H1 (cell line): ENCODE data around the gene SLC34A1. TPM values are rescaled to one million over a fixed set of nuclear protein-coding genes. Genes with fewer than 3 reads are reported as not detected.

Experiments
- CTCF ChIA-PET: fragments of 300-600 bp; sonication (Branson Sonifier 250); formaldehyde crosslinking; loops from one replicate; lab custom pipeline; 2021; ENCODE audit not compliant: partially characterized antibody; lab: Charles Lee
- POLR2A ChIA-PET: fragments of 300-600 bp; sonication (Branson Sonifier 250); formaldehyde crosslinking; loops from one replicate; lab custom pipeline; 2021; ENCODE audit warnings: inconsistent platforms; ENCODE audit not compliant: partially characterized antibody; lab: Charles Lee
- DNase-seq, 2 experiments: peaks; one replicate each; pipeline versions ENCODE4 v3.0.0 to v3.0.0-alpha.2; 2010 to 2022; ENCODE audit warnings: low spot score in 2 of 2, low read depth in 1 of 2, mixed read lengths in 1 of 2
- FAIRE-seq: peaks from 2 replicates; lab custom pipeline; 2011; peaks lifted over from hg19 to GRCh38; lab: Jason Lieb, UNC
- H2AFZ ChIP-seq: 2 replicates; pipeline ENCODE4 v1.8.1; 2012; ENCODE audit warnings: low read length, inconsistent platforms
- H2AK5ac ChIP-seq: 2 replicates; pipeline ENCODE4 v1.6.1; 2013; ENCODE audit warnings: low read depth, low read length
- H2BK120ac ChIP-seq: replicated peaks from 2 replicates; pipeline ENCODE3; 2013; ENCODE audit warnings: low read depth, low read length, inconsistent platforms
- H2BK12ac ChIP-seq: 2 replicates; pipeline ENCODE4 v1.6.1; 2013; ENCODE audit warnings: low read depth, low read length
- H2BK15ac ChIP-seq: 2 replicates; pipeline ENCODE4 v1.6.1; 2013; ENCODE audit warnings: low read length
- H2BK20ac ChIP-seq: 2 replicates; pipeline ENCODE4 v1.6.1; 2013; ENCODE audit warnings: low read length
- H2BK5ac ChIP-seq: 2 replicates; pipeline ENCODE4 v1.6.1; 2013; ENCODE audit warnings: low read depth, low read length
- H3K14ac ChIP-seq: 2 replicates; pipeline ENCODE4 v1.6.1; 2013; ENCODE audit warnings: inconsistent platforms; ENCODE audit not compliant: insufficient read length
- H3K18ac ChIP-seq: 2 replicates; pipeline ENCODE4 v1.6.1; 2013; ENCODE audit warnings: low read length; ENCODE audit errors: extremely low read depth
- H3K23ac ChIP-seq: 2 replicates; pipeline ENCODE4 v1.6.1; 2013; ENCODE audit warnings: inconsistent platforms; ENCODE audit not compliant: insufficient read length
- H3K23me2 ChIP-seq: 2 replicates; pipeline ENCODE4 v1.6.1; 2013; ENCODE audit warnings: low read depth, low read length
- H3K27ac ChIP-seq: 2 replicates; pipeline ENCODE4 v1.6.1; 2011; ENCODE audit warnings: low read depth, low read length, inconsistent platforms
- H3K27me3 ChIP-seq, 4 experiments: replicated peaks in 1 of 4; 1 replicate in 1 of 4; 2 replicates in 3 of 4; pipeline versions ENCODE4 v1.6.1 to v1.8.1; 2011 to 2013; ENCODE audit warnings: low read length in 3 of 4, mild to moderate bottlenecking in 3 of 4, inconsistent platforms in 2 of 4, mixed read lengths in 2 of 4, moderate library complexity in 1 of 4; ENCODE audit not compliant: control insufficient read depth in 3 of 4, insufficient read depth in 3 of 4; ENCODE audit errors: extremely low read depth in 1 of 4
- H3K36me3 ChIP-seq, 4 experiments: 2 replicates each; pipeline versions ENCODE4 v1.6.1 to v1.8.1; 2011 to 2013; ENCODE audit warnings: mild to moderate bottlenecking in 4 of 4, low read length in 3 of 4, moderate library complexity in 2 of 4, control low read depth in 1 of 4, inconsistent platforms in 1 of 4; ENCODE audit not compliant: insufficient read depth in 4 of 4, control insufficient read depth in 2 of 4
- H3K4ac ChIP-seq: replicated peaks from 2 replicates; pipeline ENCODE3; 2013; ENCODE audit warnings: low read length, low read depth, mixed read lengths, inconsistent platforms; ENCODE audit not compliant: insufficient read length
- H3K4me1 ChIP-seq, 4 experiments: replicated peaks in 1 of 4; 1 replicate in 1 of 4; 2 replicates in 3 of 4; pipeline versions ENCODE4 v1.6.1 to v1.8.1; 2011 to 2013; ENCODE audit warnings: low read length in 3 of 4, inconsistent platforms in 2 of 4, mixed read lengths in 1 of 4; ENCODE audit not compliant: insufficient read depth in 4 of 4, control insufficient read depth in 3 of 4
- H3K4me2 ChIP-seq, 2 experiments: 2 replicates each; pipeline versions ENCODE4 v1.6.1 to v1.8.1; 2011 to 2013; ENCODE audit warnings: low read depth in 2 of 2, low read length in 2 of 2, control low read depth in 1 of 2, inconsistent platforms in 1 of 2, mild to moderate bottlenecking in 1 of 2; ENCODE audit not compliant: insufficient read depth in 1 of 2
- H3K4me3 ChIP-seq, 4 experiments: fragments of 200-600, 300-600 bp in 1 of 4; sonication (generic), shearing (Covaris generic), sonication (Bioruptor Twin) in 1 of 4; 2 replicates each; pipeline versions ENCODE4 v1.5.1 to v1.8.1; 2011 to 2016; ENCODE audit warnings: low read length in 4 of 4, low read depth in 3 of 4, control low read depth in 2 of 4, inconsistent platforms in 2 of 4, mild to moderate bottlenecking in 2 of 4, mixed read lengths in 1 of 4, moderate library complexity in 1 of 4; ENCODE audit not compliant: insufficient read depth in 2 of 4; ENCODE audit errors: extremely low read depth in 1 of 4
- H3K56ac ChIP-seq: replicated peaks from 2 replicates; pipeline ENCODE3; 2013; ENCODE audit warnings: low read depth, mild to moderate bottlenecking, mixed read lengths, low read length, inconsistent platforms; ENCODE audit not compliant: insufficient read length
- H3K79me1 ChIP-seq: 2 replicates; pipeline ENCODE4 v1.6.1; 2013; ENCODE audit warnings: low read depth, low read length, control low read depth
- H3K79me2 ChIP-seq, 2 experiments: 2 replicates each; pipeline versions ENCODE4 v1.6.1 to v1.8.1; 2012 to 2013; ENCODE audit warnings: low read length in 2 of 2, mild to moderate bottlenecking in 2 of 2, inconsistent platforms in 1 of 2; ENCODE audit not compliant: insufficient read depth in 2 of 2, control insufficient read depth in 1 of 2
- H3K9ac ChIP-seq, 4 experiments: replicated peaks in 1 of 4; 1 replicate in 1 of 4; 2 replicates in 3 of 4; pipeline versions ENCODE4 v1.6.1 to v1.8.1; 2011 to 2013; ENCODE audit warnings: low read depth in 3 of 4, low read length in 3 of 4, control low read depth in 2 of 4, mild to moderate bottlenecking in 2 of 4, moderate library complexity in 2 of 4, inconsistent platforms in 1 of 4; ENCODE audit errors: extremely low read depth in 1 of 4
- H3K9me3 ChIP-seq, 2 experiments: 2 replicates each; pipeline versions ENCODE4 v1.6.1 to v1.8.1; 2012 to 2013; ENCODE audit warnings: mild to moderate bottlenecking in 2 of 2, moderate library complexity in 2 of 2, control low read depth in 1 of 2, inconsistent platforms in 1 of 2, low read depth in 1 of 2, low read length in 1 of 2, mixed read lengths in 1 of 2; ENCODE audit not compliant: insufficient read depth in 2 of 2
- H4K20me1 ChIP-seq, 2 experiments: replicated peaks in 1 of 2; 2 replicates each; pipeline versions ENCODE3 to v1.8.1; 2011 to 2013; ENCODE audit warnings: inconsistent platforms in 2 of 2, low read length in 2 of 2, mild to moderate bottlenecking in 1 of 2; ENCODE audit not compliant: insufficient read depth in 2 of 2, control insufficient read depth in 1 of 2
- H4K5ac ChIP-seq: 2 replicates; pipeline ENCODE4 v1.6.1; 2013; ENCODE audit warnings: low read length, low read depth, mixed read lengths, inconsistent platforms; ENCODE audit not compliant: insufficient read length
- H4K8ac ChIP-seq: 2 replicates; pipeline ENCODE4 v1.8.0; 2013; ENCODE audit warnings: mild to moderate bottlenecking, moderate library complexity, low read length, inconsistent platforms; ENCODE audit not compliant: insufficient read depth; ENCODE audit errors: extremely low read depth
- H4K91ac ChIP-seq: replicated peaks from 2 replicates; pipeline ENCODE3; 2013; ENCODE audit warnings: low read length, mixed read lengths, inconsistent platforms; ENCODE audit not compliant: insufficient read length
- CEBPB ChIP-seq: IDR thresholded peaks from 2 replicates; pipeline ENCODE4 v1.6.1; 2012; ENCODE audit warnings: low read depth, low read length
- EZH2 ChIP-seq: fragments of 200-600 bp; sonication (generic); IDR thresholded peaks from 2 replicates; pipeline ENCODE4 v1.7.1; 2012; ENCODE audit warnings: low read depth, mild to moderate bottlenecking, moderate library complexity, low read length, inconsistent platforms; ENCODE audit not compliant: severe bottlenecking
- GABPA ChIP-seq: IDR thresholded peaks from 2 replicates; pipeline ENCODE4 v1.6.1; 2011; ENCODE audit warnings: mild to moderate bottlenecking, low read length, moderate library complexity, borderline replicate concordance; ENCODE audit not compliant: insufficient read depth
- GTF2F1 ChIP-seq: IDR thresholded peaks from 2 replicates; pipeline ENCODE4 v1.6.1; 2012; ENCODE audit warnings: low read depth, low read length, improper control_type of control experiment, borderline replicate concordance
- MAFK ChIP-seq: IDR thresholded peaks from 2 replicates; pipeline ENCODE4 v1.6.1; 2012; ENCODE audit warnings: low read depth, mild to moderate bottlenecking, improper control_type of control experiment, low read length
- NANOG ChIP-seq: IDR thresholded peaks from 2 replicates; pipeline ENCODE4 v1.6.1; 2011; ENCODE audit warnings: low read length, low read depth, mild to moderate bottlenecking, inconsistent platforms; ENCODE audit not compliant: insufficient read depth, poor library complexity, severe bottlenecking
- PHF8 ChIP-seq: fragments of 200-600 bp; sonication (generic); conservative IDR thresholded peaks from 2 replicates; pipeline ENCODE4 v1.7.1; 2012; ENCODE audit warnings: low read depth, mild to moderate bottlenecking, inconsistent platforms, low read length, moderate library complexity
- TBP ChIP-seq: IDR thresholded peaks from 2 replicates; pipeline ENCODE4 v1.6.1; 2011; ENCODE audit warnings: low read depth, low read length, improper control_type of control experiment
- WGBS, 2 experiments: shearing (Covaris generic) in 1 of 2; methylation state at CpG; one replicate each; pipeline versions ENCODE4 v1.1.6 to v1.1.7; 2013 to 2015; ENCODE audit warnings: low lambda C conversion rate in 2 of 2, mixed read lengths in 2 of 2, inconsistent platforms in 1 of 2, low coverage in 1 of 2, missing lambda C conversion rate in 1 of 2; ENCODE audit not compliant: insufficient replicate concordance in 2 of 2, insufficient coverage in 1 of 2, insufficient read length in 1 of 2; ENCODE audit errors: extremely low coverage in 1 of 2, missing lambda C conversion rate in 1 of 2; 5-methylcytosine and 5-hydroxymethylcytosine counted together
- polyA plus RNA-seq, 7 experiments: library from polyadenylated mRNA; depleted of rRNA in 3 of 7; stranded (reverse) in 5 of 7; unstranded in 2 of 7; fragments of >200 nt in 5 of 7; fragments of 200-250 nt in 2 of 7; gene quantifications; 1 replicate in 5 of 7; 2 replicates in 1 of 7; 4 replicates in 1 of 7; pipeline versions ENCODE4 v1.2.1 to v1.2.3, GENCODE V29; 2011 to 2013; ENCODE audit warnings: missing spikeins in 2 of 7, mixed read lengths in 2 of 7
- total RNA-seq: library from RNA; stranded (reverse); fragmentation: NEBNext Ultra II Directional; extraction: Animal tissue kit (Norgen Biotek cat#: 25700); gene quantifications from 2 replicates; pipeline ENCODE4 v1.2.1, GENCODE V29; 2021
- TF ChIP-seq, protein P1 (sequence below): IDR thresholded peaks from 2 replicates; pipeline ENCODE4 v1.6.1; 2011; ENCODE audit warnings: low read depth, mild to moderate bottlenecking, low read length; ENCODE audit not compliant: insufficient read depth
- TF ChIP-seq, protein P2 (sequence below): IDR thresholded peaks from 2 replicates; pipeline ENCODE4 v1.6.1; 2012; ENCODE audit warnings: inconsistent platforms

SLC34A1 gene
- total and polyA plus RNA-seq, 2 of the 8 experiments (the other 6 are each of a cell fraction or from before 2014, with no cell fraction given) = not detected

DNA sequence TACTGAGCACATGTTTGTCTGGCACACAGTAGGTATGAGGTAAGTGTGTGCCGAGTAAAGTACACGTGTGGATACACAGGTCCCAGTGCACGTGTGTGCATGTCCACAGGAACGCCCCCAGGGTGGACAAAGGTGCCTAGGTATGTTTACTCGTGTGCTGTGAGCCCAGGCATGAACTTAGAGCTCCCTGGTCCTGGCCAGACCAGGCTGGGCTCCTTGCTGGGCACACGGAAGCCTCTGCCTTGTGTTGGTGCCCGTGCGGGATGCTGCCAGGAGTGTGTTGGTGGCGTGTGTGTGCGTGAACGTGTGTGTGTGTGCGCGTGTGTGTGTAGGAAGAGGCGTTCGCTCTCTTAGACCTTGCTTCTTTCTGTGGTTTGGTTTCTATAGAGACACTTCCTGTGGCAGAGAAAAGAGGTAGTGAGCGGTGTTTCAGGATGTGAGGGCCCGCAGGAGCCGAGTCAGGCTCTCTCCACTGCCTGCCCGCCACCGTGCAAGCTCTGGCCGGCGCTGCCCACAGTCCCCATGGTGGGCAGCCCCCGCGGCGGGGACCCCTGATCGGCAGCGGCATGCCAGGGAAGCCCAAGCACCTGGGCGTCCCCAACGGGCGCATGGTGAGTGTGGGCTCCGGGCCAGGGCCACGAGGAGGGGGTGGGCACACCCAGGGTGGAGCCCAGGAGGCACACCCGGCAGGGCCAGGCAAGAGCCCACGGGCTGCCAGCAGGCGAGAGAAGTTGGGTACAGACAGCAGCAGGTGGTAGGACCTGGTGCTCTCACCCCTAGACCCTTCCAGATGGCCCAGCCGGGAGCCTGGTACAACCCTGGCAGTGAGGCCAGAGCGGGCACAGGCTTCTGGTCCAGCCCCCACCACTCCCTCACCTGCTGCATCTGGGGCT is 26.5 kb upstream of the SLC34A1 start, which contains the start of gene RGS14:
Gene RGS14, plus strand, starts transcription at position 466 of the 893 bp plus-strand sequence. Its CDS starts 101 bp downstream, at position 567.
- H2AFZ ChIP-seq = no peak within 1 kb of the TSS
- TF ChIP-seq EZH2 (no peak), PHF8 (no peak), NANOG (no peak), MAFK (no peak), GTF2F1 (no peak), TBP (no peak), CEBPB (no peak), GABPA (no peak)
- TF ChIP-seq, protein P1, sequence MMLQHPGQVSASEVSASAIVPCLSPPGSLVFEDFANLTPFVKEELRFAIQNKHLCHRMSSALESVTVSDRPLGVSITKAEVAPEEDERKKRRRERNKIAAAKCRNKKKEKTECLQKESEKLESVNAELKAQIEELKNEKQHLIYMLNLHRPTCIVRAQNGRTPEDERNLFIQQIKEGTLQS = no peak
- TF ChIP-seq, protein P2, sequence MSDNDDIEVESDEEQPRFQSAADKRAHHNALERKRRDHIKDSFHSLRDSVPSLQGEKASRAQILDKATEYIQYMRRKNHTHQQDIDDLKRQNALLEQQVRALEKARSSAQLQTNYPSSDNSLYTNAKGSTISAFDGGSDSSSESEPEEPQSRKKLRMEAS = no peak

More for the DNA sequence above, 26.5 kb upstream of the SLC34A1 start, which contains the start of gene RGS14:
- 81% methylated on average over 33 of the region's 37 CpGs; no CpG with 5 or more reads in 1 of the 2 experiments for WGBS, 2 experiments
- Histone ChIP-seq H3K27ac (no peak within 1 kb of the TSS), H3K23me2 (no peaks in the 10 kb centered on the region; the same call in 1 of the 2 replicates), H2BK5ac (no peak within 1 kb of the TSS), H3K36me3 (no peaks in the 10 kb centered on the region), H3K79me1 (no peaks in the 10 kb centered on the region), H3K56ac (no peak within 1 kb of the TSS), H3K4me2 (no peak within 1 kb of the TSS), H4K8ac (peak within 1 kb of the TSS; percentile 63; the same call in 1 of the 2 replicates), H3K18ac (no peak within 1 kb of the TSS), H2BK12ac (peak within 1 kb of the TSS; percentile 75; the same call in 1 of the 2 replicates), H2BK15ac (no peak within 1 kb of the TSS), H2AK5ac (peak within 1 kb of the TSS; percentile 56; the same call in 1 of the 2 replicates), H3K27me3 (peaks cover 0 to 8% (median 1%) of the 10 kb centered on the region in 4 experiments; a peak in 3 of 7 replicates), H2BK20ac (peak within 1 kb of the TSS; percentile 48; the same call in 1 of the 2 replicates), H3K9ac (no peak within 1 kb of the TSS; a peak in 1 of 7 replicates), H3K4me3 (no peak within 1 kb of the TSS), H4K91ac (no peak within 1 kb of the TSS), H3K4ac (peak within 1 kb of the TSS; percentile 85), H4K20me1 (no peaks in the 10 kb centered on the region), H3K14ac (no peak within 1 kb of the TSS), H3K4me1 (peaks cover 0 to 10% (median 6%) of the 10 kb centered on the region in 4 experiments; a peak in 6 of 7 replicates), H3K79me2 (no peaks in the 10 kb centered on the region), H3K9me3 (no peaks in the 10 kb centered on the region), H3K23ac (no peak within 1 kb of the TSS), H4K5ac (no peak within 1 kb of the TSS), H2BK120ac (no peak within 1 kb of the TSS)
- ChIA-PET CTCF (interaction anchor here (1.1 to 11.2 kb wide), 5 partner anchors 11 to 46 kb away, joined by 3 to 142 read pairs (median 5); no protein-coding TSS in a partner anchor), POLR2A (interaction anchor here (0.8 to 1.7 kb wide), 3 partner anchors 41 to 97 kb away, joined by 3 to 4 read pairs (median 3); no protein-coding TSS in a partner anchor)
- FAIRE-seq (no peak), DNase-seq (no peak)
